HS-5 (cell line): ENCODE measurements around the gene ZNF208.
"Not testable (repeated sequence)": the region's sequence is repeated elsewhere in the genome, so short reads cannot be mapped to it uniquely, and the experiment has no call there.

Experiments
- DNase-seq: peaks from one replicate; pipeline ENCODE4 v3.0.0-alpha.2; 2012; ENCODE audit warnings: low read depth

The ZNF208 gene

DNA sequence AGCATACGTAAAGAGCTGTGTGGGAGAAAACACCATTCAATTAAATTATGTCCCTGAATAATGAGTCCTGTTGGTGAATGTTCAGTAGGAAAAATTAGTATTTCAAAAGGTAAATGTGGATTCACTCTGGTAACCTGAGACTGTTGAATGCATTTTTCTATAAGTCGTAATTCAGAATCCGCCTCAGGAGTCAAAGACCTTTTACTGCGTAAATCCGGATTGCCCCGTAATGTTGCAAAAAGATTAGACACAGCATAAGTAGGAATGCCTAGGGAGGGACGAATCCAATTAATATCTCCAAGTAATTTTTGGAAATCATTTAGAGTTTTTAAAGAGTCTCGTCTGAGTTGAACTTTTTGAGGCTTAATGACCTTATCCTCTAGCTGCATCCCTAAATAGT is 126.0 kb downstream of the ZNF208 start:
- not testable (repeated sequence) for DNase-seq

DNA sequence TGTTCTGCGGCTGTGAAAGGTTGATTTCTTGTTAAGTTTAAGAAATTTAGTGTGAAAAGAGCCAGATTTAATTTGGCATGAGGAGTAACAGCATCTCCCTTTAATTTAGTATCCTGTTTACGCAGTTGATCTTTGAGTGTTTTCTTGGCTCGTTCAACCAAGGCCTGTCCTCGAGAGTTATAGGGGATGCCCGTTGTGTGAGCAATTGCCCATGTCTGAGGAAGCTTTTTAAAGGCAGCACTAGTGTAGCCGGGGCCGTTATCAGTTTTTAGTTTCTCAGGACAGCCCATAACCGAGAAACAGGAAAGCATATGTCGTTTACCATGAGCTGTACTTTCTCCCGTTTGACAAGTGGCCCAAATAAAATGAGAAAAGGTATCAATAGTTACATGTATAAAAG is 127.2 kb downstream of the ZNF208 start:
- DNase-seq, result no peak
